HepG2 (cell line): ENCODE results near the gene CTU2. TPM values are rescaled to one million over a fixed set of nuclear protein-coding genes. Genes with fewer than 3 reads are reported as not detected.

Source experiments
- ATAC-seq: fragments of 200-7000 bp; cut with Tn5 transposase; 3 replicates; pipeline ENCODE4 v1.9.1; 2020; ENCODE audit warnings: mild to moderate bottlenecking, moderate library complexity
- BruUV-seq: library from RNA; stranded (reverse); fragments of 400-500 nt; replicated peaks from 2 replicates; lab custom pipeline; 2021; lab: Mats Ljungman, UMichigan
- CTCF ChIA-PET: fragments of 300-600 bp; formaldehyde crosslinking; extraction: SDS; loops from one replicate; lab custom pipeline; 2021; ENCODE audit warnings: low total read pairs, inconsistent platforms, low intra/inter-chr PET ratio; lab: Yijun Ruan, JAX
- POLR2A ChIA-PET: fragments of 350-600 bp; sonication (Branson Sonifier 250); formaldehyde crosslinking; loops from one replicate; lab custom pipeline; 2020; ENCODE audit warnings: antibody characterized with exemption, inconsistent platforms; lab: Yijun Ruan, JAX
- DNase-seq: peaks from one replicate; pipeline ENCODE4 v3.0.0-alpha.2; 2015; ENCODE audit warnings: low spot score
- FAIRE-seq: peaks from 3 replicates; lab custom pipeline; 2011; peaks lifted over from hg19 to GRCh38; lab: Jason Lieb, UNC
- H2AFZ ChIP-seq: one replicate; pipeline ENCODE4 v1.6.1; 2011; ENCODE audit warnings: low read length, inconsistent platforms
- H3K27ac ChIP-seq: fragments of 300-600 bp; 3 replicates; pipeline ENCODE4 v1.8.0; 2011; ENCODE audit warnings: mixed run types, mild to moderate bottlenecking, mixed read lengths, low read length, inconsistent platforms; ENCODE audit not compliant: insufficient read depth; ENCODE audit errors: extremely low read length
- H3K27me3 ChIP-seq, 2 experiments: fragments of 200-600 bp in 1 of 2; 2 replicates in 1 of 2; 3 replicates in 1 of 2; pipeline versions ENCODE4 v1.6.0 to v1.8.0; 2011; ENCODE audit warnings: low read length in 2 of 2, mild to moderate bottlenecking in 2 of 2, moderate library complexity in 2 of 2, inconsistent platforms in 1 of 2; ENCODE audit not compliant: insufficient read depth in 2 of 2, control insufficient read depth in 1 of 2
- H3K36me3 ChIP-seq, 2 experiments: fragments of 200-600 bp in 1 of 2; replicated peaks in 1 of 2; 2 replicates in 1 of 2; 3 replicates in 1 of 2; pipeline versions ENCODE4 v1.5.1 to v1.8.0; 2011; ENCODE audit warnings: low read length in 2 of 2, inconsistent platforms in 1 of 2; ENCODE audit not compliant: insufficient read depth in 2 of 2, control insufficient read depth in 1 of 2
- H3K4me1 ChIP-seq: 2 replicates; pipeline ENCODE4 v1.5.1; 2012; ENCODE audit warnings: low read length, inconsistent platforms; ENCODE audit not compliant: insufficient read depth
- H3K4me2 ChIP-seq: 2 replicates; pipeline ENCODE4 v1.6.0; 2011; ENCODE audit warnings: low read depth, low read length, inconsistent platforms
- H3K4me3 ChIP-seq, 3 experiments: fragments of 200-600 bp in 1 of 3; sonication (generic), shearing (Covaris generic) in 1 of 3; replicated peaks in 1 of 3; 2 replicates each; pipeline ENCODE4 v1.5.1; 2011 to 2016; ENCODE audit warnings: low read length in 3 of 3, inconsistent platforms in 2 of 3, low read depth in 2 of 3, mild to moderate bottlenecking in 2 of 3, control low read depth in 1 of 3, mixed read lengths in 1 of 3; ENCODE audit not compliant: insufficient read depth in 1 of 3
- H3K79me2 ChIP-seq: one replicate; pipeline ENCODE4 v1.6.1; 2011; ENCODE audit warnings: low read length, inconsistent platforms; ENCODE audit not compliant: insufficient read depth
- H3K9ac ChIP-seq: 2 replicates; pipeline ENCODE4 v1.6.0; 2011; ENCODE audit warnings: mild to moderate bottlenecking, low read depth, low read length, inconsistent platforms; ENCODE audit not compliant: insufficient read depth
- H3K9me3 ChIP-seq: 2 replicates; pipeline ENCODE4 v1.5.1; 2012; ENCODE audit warnings: mild to moderate bottlenecking, low read length
- H4K20me1 ChIP-seq: 2 replicates; pipeline ENCODE4 v1.6.0; 2011; ENCODE audit warnings: inconsistent platforms, mild to moderate bottlenecking, low read length, moderate library complexity; ENCODE audit not compliant: insufficient read depth
- ATM ChIP-seq: fragments of 450-650 bp; IDR thresholded peaks from 2 replicates; pipeline ENCODE4 v1.7.1; 2017; ENCODE audit warnings: mild to moderate bottlenecking, borderline replicate concordance
- ISL2 ChIP-seq: sonication (generic); formaldehyde crosslinking; IDR thresholded peaks from 2 replicates; pipeline ENCODE4 v1.5.0; 2020; ENCODE audit warnings: missing genetic modification reagents
- KDM2A ChIP-seq: sonication (generic); formaldehyde crosslinking; IDR thresholded peaks from 2 replicates; pipeline ENCODE4 v1.4.0; 2020; ENCODE audit warnings: low read depth, missing genetic modification reagents, borderline replicate concordance
- PAXIP1 ChIP-seq: sonication (generic); formaldehyde crosslinking; conservative IDR thresholded peaks from 2 replicates; pipeline ENCODE4 v1.4.0; 2020; ENCODE audit warnings: mild to moderate bottlenecking, missing genetic modification reagents, moderate library complexity
- ZNF121 ChIP-seq: sonication (generic); formaldehyde crosslinking; IDR thresholded peaks from 2 replicates; pipeline ENCODE4 v1.5.0; 2020; ENCODE audit warnings: mild to moderate bottlenecking, missing genetic modification reagents
- ZNF619 ChIP-seq: sonication (generic); formaldehyde crosslinking; IDR thresholded peaks from 2 replicates; pipeline ENCODE4 v1.4.0; 2020; ENCODE audit warnings: mild to moderate bottlenecking, missing genetic modification reagents
- ZNF770 ChIP-seq: sonication (generic); formaldehyde crosslinking; IDR thresholded peaks from 2 replicates; pipeline ENCODE4 v1.5.0; 2020; ENCODE audit warnings: mild to moderate bottlenecking, missing genetic modification reagents
- WGBS: methylation state at CpG from one replicate; pipeline ENCODE4 v1.1.6; 2017; ENCODE audit warnings: low lambda C conversion rate; 5-methylcytosine and 5-hydroxymethylcytosine counted together
- in situ Hi-C: cut with HindIII; loops from 2 replicates; pipeline ENCODE4 v1.10.0; 2017; ENCODE audit warnings: low pct_unique_long_range_greater_than_20kb; ENCODE audit not compliant: extremely low pct_ligation_motif_present
- intact Hi-C: fragments of 100-400 bp; cut with micrococcal nuclease; formaldehyde crosslinking; loops from one replicate; pipeline ENCODE4 v1.10.0; 2022; ENCODE audit not compliant: unreplicated experiment
- polyA plus RNA-seq, 8 experiments: library from polyadenylated mRNA; depleted of rRNA in 3 of 8; stranded (reverse) in 7 of 8; unstranded in 1 of 8; fragments of >200 nt; fragmentation: Illumina TruSeq in 4 of 8; extraction: Trizol in 4 of 8; gene quantifications; 2 replicates each; pipeline versions ENCODE4 v1.2.1 to v1.2.3, GENCODE V29; 2011 to 2016; ENCODE audit warnings: low read depth in 4 of 8, missing spikeins in 1 of 8, mixed read lengths in 1 of 8; ENCODE audit not compliant: insufficient read depth in 1 of 8
- total RNA-seq, 5 experiments: library from RNA; depleted of rRNA; stranded (reverse); fragments of >200 nt; fragmentation: Illumina TruSeq; extraction: Trizol; gene quantifications; 2 replicates each; pipeline ENCODE4 v1.2.3, GENCODE V29; 2016; ENCODE audit warnings: low read depth in 1 of 5

The CTU2 gene
- total and polyA plus RNA-seq, 2 of the 13 experiments (the other 11 are each of a cell fraction or from before 2014, with no cell fraction given): 13.3 to 21.9 TPM

DNA sequence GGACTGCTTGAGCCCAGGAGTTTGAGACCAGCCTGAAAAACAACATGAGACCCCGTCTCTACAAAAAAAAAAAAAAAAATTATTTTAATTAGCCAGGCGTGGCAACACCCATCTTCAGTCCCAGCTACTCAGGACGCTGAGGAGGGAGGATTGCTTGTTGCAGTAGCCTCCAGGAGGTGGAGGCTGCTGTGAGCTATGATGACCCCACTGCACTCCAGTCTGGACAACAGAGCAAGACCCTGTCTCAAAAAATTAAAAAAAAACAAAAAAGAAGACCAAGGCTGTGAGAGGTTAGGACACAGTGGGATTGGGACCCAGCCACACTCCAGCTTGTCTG is 18.7 kb upstream of the CTU2 start:
- BruUV-seq: no TSS peak
- in situ Hi-C loops: no loop called here
- CTCF ChIA-PET: no interaction called here
- Histone ChIP-seq H3K36me3 (no peaks in the 10 kb centered on the region), H2AFZ (no peak overlapping the region), H3K27ac (no peak overlapping the region), H3K4me3 (peak overlapping the region in 1 of 3 experiments; percentile 76; a peak in 1 of 6 replicates), H3K79me2 (no peaks in the 10 kb centered on the region), H3K9ac (no peak overlapping the region), H3K4me1 (peaks cover 42% of the 10 kb centered on the region), H3K9me3 (no peaks in the 10 kb centered on the region), H3K4me2 (peak overlapping the region; percentile 91; the same call in 1 of the 2 replicates), H4K20me1 (peaks cover 3% of the 10 kb centered on the region; the same call in 1 of the 2 replicates)
- 27% methylated on average over 3 of the region's 3 CpGs for WGBS
- FAIRE-seq (no peak), ATAC-seq (no peak), DNase-seq (no peak)
- POLR2A ChIA-PET: interaction anchor here (0.7 to 2.6 kb wide), 7 partner anchors 13 to 106 kb away, joined by 3 to 11 read pairs (median 3); partner anchors contain the start of gene MVD
- TF ChIP-seq ATM: no peak
- peak; percentile 19; the same call in 1 of the 2 replicates for TF ChIP-seq KDM2A
- peak; percentile 87 for TF ChIP-seq ZNF121 (CRISPR knock-in tag)
- TF ChIP-seq ZNF619 (CRISPR knock-in tag): no peak
- TF ChIP-seq ZNF770 (CRISPR knock-in tag): peak; percentile 71
- no peak for TF ChIP-seq PAXIP1
- TF ChIP-seq ISL2 (CRISPR knock-in tag): no peak
- TF ChIP-seq, all 625 proteins: peak for 3
- H3K27me3 ChIP-seq: peaks cover 29 to 83% of the 10 kb centered on the region in 2 experiments
- intact Hi-C loops: no loop called here
